K562 (cell line): Measurements from ENCODE around the gene PITRM1. TPM values are rescaled to one million over a fixed set of nuclear protein-coding genes. Genes with fewer than 3 reads are reported as not detected.

ENCODE experiments used
- CBFA2T2 ChIP-seq: fragments of 450-650 bp; conservative IDR thresholded peaks from 2 replicates; pipeline ENCODE4 v1.6.1; 2017; ENCODE audit warnings: mild to moderate bottlenecking
- TAL1 ChIP-seq: fragments of 450-650 bp; IDR thresholded peaks from 2 replicates; pipeline ENCODE4 v1.6.1; 2016; ENCODE audit warnings: mild to moderate bottlenecking
- TEAD4 ChIP-seq, 2 experiments: sonication (generic) in 1 of 2; formaldehyde crosslinking in 1 of 2; IDR thresholded peaks; 2 replicates each; pipeline versions ENCODE4 v1.6.1 to v1.8.0; 2012 to 2022; ENCODE audit warnings: borderline replicate concordance in 1 of 2, inconsistent platforms in 1 of 2, low read length in 1 of 2, mild to moderate bottlenecking in 1 of 2, missing genetic modification reagents in 1 of 2
- ZNF407 ChIP-seq: fragments of 450-650 bp; IDR thresholded peaks from 2 replicates; pipeline ENCODE4 v1.6.1; 2016; ENCODE audit warnings: low read depth
- polyA plus RNA-seq, 8 experiments: library from polyadenylated mRNA; depleted of rRNA in 4 of 8; stranded (reverse) in 5 of 8; unstranded in 3 of 8; fragments of >200 nt; fragmentation: Nextera tagmentation in 2 of 8; fragmentation: Illumina TruSeq in 1 of 8; extraction: Ambion mirVana in 2 of 8; extraction: Trizol in 1 of 8; gene quantifications; 2 replicates each; pipeline versions ENCODE4 v1.2.1 to v1.2.3, GENCODE V29; 2011 to 2014; ENCODE audit warnings: inconsistent platforms in 1 of 8, missing spikeins in 1 of 8
- total RNA-seq, 7 experiments: library from RNA; depleted of rRNA in 6 of 7; stranded (reverse); fragments of >200 nt in 6 of 7; fragmentation: Illumina TruSeq in 2 of 7; extraction: Trizol in 2 of 7; gene quantifications; 2 replicates each; pipeline versions ENCODE4 v1.2.1 to v1.2.3, GENCODE V29; 2011 to 2021; ENCODE audit warnings: low replicate concordance in 1 of 7

The PITRM1 gene
- total and polyA plus RNA-seq, 9 of the 15 experiments (the other 6 are each of a cell fraction or from before 2014, with no cell fraction given) = 21.1 to 70.4 (median 39.7) TPM

GRCh38 chr10:3206511-3207157 lies 34.1 kb upstream of the PITRM1 start (continued):
- peak; percentile 31; the same call in 1 of the 2 replicates for TF ChIP-seq ZNF407
- TF ChIP-seq CBFA2T2 = peak; percentile 38
- TF ChIP-seq TEAD4 (IDR thresholded peaks at IDR 0.05; ENCODE audit: low read length) = peak; percentile 60
- no peak for TF ChIP-seq TEAD4 (CRISPR knock-in tag; IDR thresholded peaks at IDR 0.05; ENCODE audit: borderline replicate concordance)
- peak; percentile 43 for TF ChIP-seq TAL1
